Tibial artery (tissue), 4 donors: ENCODE data around the gene TOR1B.

ENCODE experiments used
- DNase-seq, 2 donors: peaks; one replicate each; pipeline ENCODE4 v3.0.0-alpha.2; 2019
- H3K27ac ChIP-seq, 2 donors: fragments of 200-600 bp; sonication (generic) in 1 of 2; 1 replicate in 1 of 2; 2 replicates in 1 of 2; pipeline ENCODE4 v1.5.1; 2018 to 2019; ENCODE audit warnings: mild to moderate bottlenecking in 1 of 2
- H3K27me3 ChIP-seq, 2 donors: fragments of 200-600 bp; sonication (generic) in 1 of 2; one replicate each; pipeline versions ENCODE4 v1.5.1 to v1.6.0; 2016 to 2019
- H3K36me3 ChIP-seq, 3 donors: fragments of 200-600 bp; sonication (generic) in 2 of 3; one replicate each; pipeline ENCODE4 v1.5.1; 2016 to 2019; ENCODE audit warnings: mild to moderate bottlenecking in 2 of 3
- H3K4me1 ChIP-seq, 4 donors: fragments of 200-600 bp; sonication (generic) in 2 of 4; 1 replicate in 3 of 4; 2 replicates in 1 of 4; pipeline ENCODE4 v1.5.1; 2016 to 2019
- H3K4me3 ChIP-seq, 2 donors: fragments of 200-600 bp; sonication (generic) in 1 of 2; 1 replicate in 1 of 2; 2 replicates in 1 of 2; pipeline ENCODE4 v1.5.1; 2018 to 2019; ENCODE audit warnings: mild to moderate bottlenecking in 2 of 2
- H3K9me3 ChIP-seq, 3 donors: fragments of 200-600 bp; sonication (generic) in 1 of 3; one replicate each; pipeline ENCODE4 v1.5.1; 2016 to 2019
- intact Hi-C: fragments of 100-400 bp; cut with DNase I; formaldehyde crosslinking; loops from one replicate; pipeline ENCODE4 v1.15.0; 2023; ENCODE audit warnings: low total_unique reads
- TF ChIP-seq, protein P1 (sequence below), 2 experiments: fragments of 200-600 bp in 1 of 2; fragments of 450-650 bp in 1 of 2; IDR thresholded peaks; one replicate each; pipeline ENCODE4 v1.5.1; 2017 to 2019; ENCODE audit warnings: antibody characterized with exemption in 2 of 2, mild to moderate bottlenecking in 1 of 2, moderate library complexity in 1 of 2

TOR1B gene

DNA sequence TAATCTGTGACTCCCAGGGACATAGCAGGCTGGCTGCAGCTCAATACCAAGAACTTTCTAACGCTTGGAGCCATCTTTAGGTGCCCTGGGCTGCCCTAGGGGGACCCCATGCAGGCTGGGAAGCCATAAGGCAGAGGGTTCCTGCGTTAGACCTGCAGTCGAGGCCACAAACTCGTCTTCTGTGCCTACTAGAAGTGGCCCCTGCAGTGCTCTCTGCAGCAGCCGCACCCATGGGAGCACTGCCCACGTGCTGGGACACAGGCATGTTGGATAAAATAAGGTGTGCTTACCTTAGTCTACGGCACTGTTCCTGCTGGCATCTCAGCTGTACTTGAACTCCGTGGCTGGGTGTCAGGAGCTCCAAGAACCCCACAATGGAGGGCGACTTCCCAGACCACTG, 9.4 kb downstream of the TOR1B start:
- H3K4me3 ChIP-seq = no peak overlapping the region
- no peaks in the 10 kb centered on the region for H3K27me3 ChIP-seq
- H3K36me3 ChIP-seq = peaks cover 35 to 98% (median 70%) of the 10 kb centered on the region in 3 donors
- no peak overlapping the region for H3K27ac ChIP-seq
- no peak for DNase-seq
- intact Hi-C loops = no loop called here
- TF ChIP-seq, protein P1, sequence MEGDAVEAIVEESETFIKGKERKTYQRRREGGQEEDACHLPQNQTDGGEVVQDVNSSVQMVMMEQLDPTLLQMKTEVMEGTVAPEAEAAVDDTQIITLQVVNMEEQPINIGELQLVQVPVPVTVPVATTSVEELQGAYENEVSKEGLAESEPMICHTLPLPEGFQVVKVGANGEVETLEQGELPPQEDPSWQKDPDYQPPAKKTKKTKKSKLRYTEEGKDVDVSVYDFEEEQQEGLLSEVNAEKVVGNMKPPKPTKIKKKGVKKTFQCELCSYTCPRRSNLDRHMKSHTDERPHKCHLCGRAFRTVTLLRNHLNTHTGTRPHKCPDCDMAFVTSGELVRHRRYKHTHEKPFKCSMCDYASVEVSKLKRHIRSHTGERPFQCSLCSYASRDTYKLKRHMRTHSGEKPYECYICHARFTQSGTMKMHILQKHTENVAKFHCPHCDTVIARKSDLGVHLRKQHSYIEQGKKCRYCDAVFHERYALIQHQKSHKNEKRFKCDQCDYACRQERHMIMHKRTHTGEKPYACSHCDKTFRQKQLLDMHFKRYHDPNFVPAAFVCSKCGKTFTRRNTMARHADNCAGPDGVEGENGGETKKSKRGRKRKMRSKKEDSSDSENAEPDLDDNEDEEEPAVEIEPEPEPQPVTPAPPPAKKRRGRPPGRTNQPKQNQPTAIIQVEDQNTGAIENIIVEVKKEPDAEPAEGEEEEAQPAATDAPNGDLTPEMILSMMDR (IDR thresholded peaks at IDR 0.05) = no peak
- H3K4me1 ChIP-seq = no peaks in the 10 kb centered on the region
- H3K9me3 ChIP-seq = no peaks in the 10 kb centered on the region

DNA sequence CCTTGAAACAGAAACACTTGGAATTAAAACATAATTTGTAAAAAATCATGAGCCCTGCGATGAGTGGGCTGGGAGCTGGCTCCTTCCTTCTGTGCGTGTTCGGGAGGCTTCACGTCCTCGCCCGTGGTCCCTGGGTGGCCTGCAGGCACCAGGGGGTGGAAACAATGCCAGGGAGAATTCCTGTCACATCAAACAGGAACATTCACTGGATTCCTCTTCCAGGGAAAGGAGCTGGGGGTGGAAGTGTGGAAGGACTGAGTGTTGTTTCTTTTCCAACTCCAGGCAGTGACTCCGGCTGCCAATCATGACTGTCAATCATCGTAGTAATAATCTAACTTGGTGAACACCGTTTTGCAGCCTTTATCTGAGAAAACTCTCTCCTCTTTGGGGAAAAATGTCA, 10.7 kb downstream of the TOR1B start:
- Histone ChIP-seq H3K9me3 (no peaks in the 10 kb centered on the region), H3K36me3 (peaks cover 46 to 98% (median 68%) of the 10 kb centered on the region in 3 donors), H3K27ac (no peak overlapping the region), H3K27me3 (no peaks in the 10 kb centered on the region), H3K4me3 (no peak overlapping the region), H3K4me1 (no peaks in the 10 kb centered on the region)
- TF ChIP-seq, protein P1 (IDR thresholded peaks at IDR 0.05) = no peak
- intact Hi-C loops = no loop called here
- DNase-seq = no peak

DNA sequence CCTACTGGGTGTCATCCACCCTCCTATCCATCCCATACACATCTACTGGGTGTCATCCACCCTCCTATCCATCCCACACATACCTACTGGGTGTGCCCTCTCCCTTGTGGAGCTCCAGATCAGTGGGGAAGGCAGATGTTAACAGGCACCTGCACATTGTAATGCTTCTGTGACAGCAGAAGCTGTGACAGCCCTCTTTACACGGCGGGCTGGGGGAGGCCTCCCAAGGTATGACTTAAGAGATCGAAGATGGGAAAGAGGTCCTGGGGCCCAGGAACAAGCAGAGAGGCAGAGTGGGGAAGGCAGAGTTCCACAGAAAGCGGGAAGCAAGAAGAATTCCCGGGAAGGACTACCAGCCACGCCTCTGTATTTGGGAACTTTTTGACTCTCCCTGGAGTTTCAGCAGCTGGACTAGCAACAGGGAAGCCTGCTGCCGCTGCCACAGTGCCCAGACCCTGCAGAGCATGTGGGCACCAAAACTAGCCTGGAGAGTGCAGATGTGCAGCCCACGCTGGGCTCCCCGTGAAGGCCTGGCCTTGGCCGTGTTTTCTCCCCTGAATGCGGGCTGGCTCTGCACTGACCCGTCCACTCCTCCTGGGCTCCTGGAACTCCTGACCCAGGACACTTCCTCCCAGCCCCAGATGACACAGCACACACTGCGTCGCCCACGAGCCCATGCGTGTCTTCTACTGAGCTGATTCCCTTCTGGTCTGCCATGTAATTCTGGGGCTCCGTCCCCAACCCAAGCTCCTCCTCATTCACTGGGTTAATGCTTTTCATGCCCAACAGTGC, 11.6 kb downstream of the TOR1B start:
- intact Hi-C loops = no loop called here
- TF ChIP-seq, protein P1 (IDR thresholded peaks at IDR 0.05) = no peak
- Histone ChIP-seq H3K9me3 (no peaks in the 10 kb centered on the region), H3K36me3 (peaks cover 45 to 98% (median 66%) of the 10 kb centered on the region in 3 donors), H3K4me3 (no peak overlapping the region), H3K4me1 (no peaks in the 10 kb centered on the region), H3K27ac (no peak overlapping the region), H3K27me3 (no peaks in the 10 kb centered on the region)
- no peak for DNase-seq

DNA sequence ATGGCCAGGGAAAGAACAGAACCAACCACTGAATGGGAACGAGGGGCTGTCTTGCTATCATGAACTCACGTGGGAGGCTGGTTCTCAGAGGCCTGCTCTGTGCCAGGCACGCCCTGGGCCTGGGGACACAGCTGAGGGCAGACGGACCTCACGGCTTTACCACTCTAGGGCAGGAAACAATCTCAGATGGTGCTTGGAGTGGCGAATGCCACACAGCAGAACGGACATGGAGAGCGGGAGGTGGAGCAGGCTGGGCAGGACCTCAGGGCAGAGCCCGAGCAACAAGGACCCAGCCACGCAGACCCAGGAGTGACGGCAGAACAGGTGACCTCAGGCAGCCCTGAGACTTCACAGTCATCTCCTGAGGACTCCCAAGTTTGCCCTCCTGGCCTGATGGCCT, 12.3 kb downstream of the TOR1B start:
- Histone ChIP-seq H3K27me3 (no peaks in the 10 kb centered on the region), H3K27ac (no peak overlapping the region), H3K4me3 (no peak overlapping the region), H3K36me3 (peaks cover 45 to 98% (median 70%) of the 10 kb centered on the region in 3 donors), H3K9me3 (no peaks in the 10 kb centered on the region), H3K4me1 (no peaks in the 10 kb centered on the region)
- intact Hi-C loops = no loop called here
- TF ChIP-seq, protein P1 (IDR thresholded peaks at IDR 0.05) = no peak
- no peak for DNase-seq

DNA sequence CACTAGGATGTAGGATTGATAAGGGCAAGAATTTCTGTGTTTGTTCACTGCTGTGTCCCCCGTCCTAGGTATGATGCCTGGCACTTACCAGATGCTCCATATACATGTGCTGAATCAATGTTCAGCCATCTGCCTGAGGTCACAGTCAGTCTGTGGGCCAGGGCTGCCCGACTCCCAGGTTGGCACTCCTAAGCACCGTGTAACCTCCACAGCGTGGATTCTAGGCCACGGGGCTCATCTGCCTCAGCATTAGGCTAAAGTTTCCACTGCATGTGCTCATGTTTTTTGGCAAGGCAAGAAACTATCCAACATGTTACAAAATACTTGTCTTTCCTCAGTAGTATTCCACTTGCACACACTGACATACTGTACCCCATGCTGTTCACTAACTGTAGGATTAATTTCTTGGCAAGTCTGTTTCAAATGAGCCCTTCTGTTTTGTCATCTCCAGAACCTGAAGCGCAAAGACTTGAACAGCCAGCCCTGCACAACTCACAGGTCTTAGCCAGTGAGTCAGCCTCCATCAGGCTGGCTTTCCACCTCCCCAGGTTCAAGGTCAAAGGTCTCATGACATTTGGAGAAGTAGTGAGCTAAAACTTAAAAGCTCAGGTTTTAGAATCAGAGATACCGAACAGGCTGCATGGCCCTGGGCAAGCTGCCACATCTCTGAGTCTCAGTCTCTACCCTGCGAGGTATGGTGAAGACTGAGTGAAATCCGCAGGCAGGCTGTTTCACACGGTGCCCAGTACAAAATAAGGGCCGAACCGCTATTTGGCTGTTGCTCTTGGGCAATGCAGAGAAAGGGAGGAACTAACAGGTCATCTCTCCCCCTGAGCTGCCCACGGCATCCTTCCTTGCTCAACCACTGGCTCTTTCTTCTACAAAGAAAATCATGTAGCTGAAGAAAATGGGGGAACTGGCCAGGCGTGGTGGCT, 13.8 kb downstream of the TOR1B start:
- no peak overlapping the region for H3K27ac ChIP-seq
- H3K27me3 ChIP-seq = no peaks in the 10 kb centered on the region
- TF ChIP-seq, protein P1 (IDR thresholded peaks at IDR 0.05) = no peak
- peaks cover 58 to 98% (median 78%) of the 10 kb centered on the region in 3 donors for H3K36me3 ChIP-seq
- no peaks in the 10 kb centered on the region for H3K9me3 ChIP-seq
- no peak for DNase-seq
- H3K4me3 ChIP-seq = no peak overlapping the region
- intact Hi-C loops = no loop called here
- H3K4me1 ChIP-seq = no peaks in the 10 kb centered on the region
